SU-DHL-6 (cell line): ENCODE results near the gene LRP1B.

Source experiments
- EZH2phosphoT487 ChIP-seq: fragments of 200-600 bp; sonication (generic), shearing (Covaris generic); conservative IDR thresholded peaks from 2 replicates; pipeline ENCODE4 v1.6.1; 2018; ENCODE audit warnings: mild to moderate bottlenecking, antibody characterized with exemption, low read length, moderate library complexity, mixed read lengths
- TF ChIP-seq, protein P1 (sequence below): fragments of 200-600 bp; sonication (generic); IDR thresholded peaks from one replicate; pipeline ENCODE4 v1.5.1; 2017; ENCODE audit warnings: antibody characterized with exemption, mild to moderate bottlenecking, low read length, moderate library complexity; ENCODE audit not compliant: insufficient read depth, poor library complexity, severe bottlenecking

DNA sequence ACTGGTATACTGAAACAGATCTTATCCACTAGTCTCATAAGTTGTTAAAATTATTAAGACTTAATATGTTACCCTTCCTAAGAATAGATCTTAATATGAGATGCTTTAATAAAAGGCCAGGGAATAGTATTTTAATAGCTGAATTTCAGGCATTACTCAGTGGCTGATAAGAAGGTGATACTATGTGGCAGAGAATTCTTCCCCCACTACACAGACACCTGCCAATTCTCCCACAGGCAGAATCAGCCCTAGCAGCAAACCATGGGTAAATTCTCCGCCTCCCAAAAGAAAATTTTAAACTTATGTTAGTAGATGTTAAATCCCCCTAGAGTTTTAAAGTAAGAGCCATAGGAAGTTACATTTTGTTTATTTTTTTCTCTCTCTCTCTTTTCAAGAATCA is 888.8 kb downstream of the LRP1B start:
- TF ChIP-seq, protein P1, sequence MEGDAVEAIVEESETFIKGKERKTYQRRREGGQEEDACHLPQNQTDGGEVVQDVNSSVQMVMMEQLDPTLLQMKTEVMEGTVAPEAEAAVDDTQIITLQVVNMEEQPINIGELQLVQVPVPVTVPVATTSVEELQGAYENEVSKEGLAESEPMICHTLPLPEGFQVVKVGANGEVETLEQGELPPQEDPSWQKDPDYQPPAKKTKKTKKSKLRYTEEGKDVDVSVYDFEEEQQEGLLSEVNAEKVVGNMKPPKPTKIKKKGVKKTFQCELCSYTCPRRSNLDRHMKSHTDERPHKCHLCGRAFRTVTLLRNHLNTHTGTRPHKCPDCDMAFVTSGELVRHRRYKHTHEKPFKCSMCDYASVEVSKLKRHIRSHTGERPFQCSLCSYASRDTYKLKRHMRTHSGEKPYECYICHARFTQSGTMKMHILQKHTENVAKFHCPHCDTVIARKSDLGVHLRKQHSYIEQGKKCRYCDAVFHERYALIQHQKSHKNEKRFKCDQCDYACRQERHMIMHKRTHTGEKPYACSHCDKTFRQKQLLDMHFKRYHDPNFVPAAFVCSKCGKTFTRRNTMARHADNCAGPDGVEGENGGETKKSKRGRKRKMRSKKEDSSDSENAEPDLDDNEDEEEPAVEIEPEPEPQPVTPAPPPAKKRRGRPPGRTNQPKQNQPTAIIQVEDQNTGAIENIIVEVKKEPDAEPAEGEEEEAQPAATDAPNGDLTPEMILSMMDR = no peak
- no peak for TF ChIP-seq EZH2phosphoT487
